Peyer's patch (tissue), 4 donors: ENCODE results near the gene SH3PXD2B. TPM values are rescaled to one million over a fixed set of nuclear protein-coding genes. Genes with fewer than 3 reads are reported as not detected.

Experiments
- DNase-seq, 3 donors: peaks; one replicate each; pipeline ENCODE4 v3.0.0-alpha.2; 2017 to 2019
- H3K27ac ChIP-seq, 4 donors: fragments of 200-600 bp; sonication (generic); one replicate each; pipeline ENCODE4 v1.5.1; 2016 to 2019
- H3K27me3 ChIP-seq, 2 donors: fragments of 200-600 bp; sonication (generic); one replicate each; pipeline ENCODE4 v1.5.1; 2019
- H3K36me3 ChIP-seq, 3 donors: fragments of 200-600 bp; sonication (generic); one replicate each; pipeline ENCODE4 v1.5.1; 2016 to 2019
- H3K4me1 ChIP-seq, 4 donors: fragments of 200-600 bp; sonication (generic); one replicate each; pipeline ENCODE4 v1.5.1; 2016 to 2019
- H3K4me3 ChIP-seq, 4 donors: fragments of 200-600 bp; sonication (generic); 1 replicate in 3 of 4; 2 replicates in 1 of 4; pipeline ENCODE4 v1.5.1; 2016 to 2019; ENCODE audit warnings: mild to moderate bottlenecking in 1 of 4
- H3K9me3 ChIP-seq, 4 donors: fragments of 200-600 bp; sonication (generic); one replicate each; pipeline ENCODE4 v1.5.1; 2016 to 2019; ENCODE audit warnings: mild to moderate bottlenecking in 1 of 4
- CTCF ChIP-seq, 6 experiments: fragments of 450-650 bp in 4 of 6; fragments of 200-600 bp in 2 of 6; sonication (generic) in 1 of 6; IDR thresholded peaks; one replicate each; pipeline ENCODE4 v1.5.1; 2017 to 2019; ENCODE audit warnings: antibody characterized with exemption in 6 of 6, mild to moderate bottlenecking in 3 of 6, moderate library complexity in 1 of 6
- POLR2A ChIP-seq, 2 donors: fragments of 450-650 bp; IDR thresholded peaks; one replicate each; pipeline ENCODE4 v1.5.1; 2017; ENCODE audit warnings: antibody characterized with exemption in 2 of 2, mild to moderate bottlenecking in 2 of 2, moderate library complexity in 2 of 2
- total RNA-seq, 4 donors: library from RNA; depleted of rRNA; stranded (reverse); fragments of >200 nt; gene quantifications; one replicate each; pipeline ENCODE4 v1.1.0, GENCODE V29; 2016

SH3PXD2B gene
- total RNA-seq, 4 donors from 2014 or later: 5.8 to 26.4 (median 11.7) TPM

- no peaks in the 10 kb centered on the region for H3K27me3 ChIP-seq
- no peak overlapping the region for H3K27ac ChIP-seq
- TF ChIP-seq POLR2A (IDR thresholded peaks at IDR 0.05): no peak
- TF ChIP-seq CTCF (IDR thresholded peaks at IDR 0.05): no peak
- H3K4me1 ChIP-seq: no peaks in the 10 kb centered on the region
- H3K9me3 ChIP-seq: no peaks in the 10 kb centered on the region
- no peaks in the 10 kb centered on the region for H3K36me3 ChIP-seq
- no peak overlapping the region for H3K4me3 ChIP-seq
- peak in 1 of 3 donors; percentile 42 for DNase-seq
Observed at GRCh38 chr5:172488221-172488620, 33.9 kb upstream of the SH3PXD2B start.

- H3K27ac ChIP-seq: no peak overlapping the region
Observed at GRCh38 chr5:172487671-172488070, 33.3 kb upstream of the SH3PXD2B start.

GRCh38 chr5:172486912-172487311 is 32.6 kb upstream of the SH3PXD2B start:
- DNase-seq: no peak
- Histone ChIP-seq H3K9me3 (no peaks in the 10 kb centered on the region), H3K27ac (no peak overlapping the region), H3K4me3 (no peak overlapping the region), H3K4me1 (no peaks in the 10 kb centered on the region), H3K27me3 (no peaks in the 10 kb centered on the region), H3K36me3 (no peaks in the 10 kb centered on the region)
- TF ChIP-seq POLR2A (IDR thresholded peaks at IDR 0.05) (no peak), CTCF (IDR thresholded peaks at IDR 0.05) (no peak)

More at GRCh38 chr5:172487671-172488070, 33.3 kb upstream of the SH3PXD2B start:
- Histone ChIP-seq H3K27me3 (no peaks in the 10 kb centered on the region), H3K9me3 (no peaks in the 10 kb centered on the region), H3K4me3 (no peak overlapping the region), H3K4me1 (no peaks in the 10 kb centered on the region), H3K36me3 (no peaks in the 10 kb centered on the region)
- DNase-seq: peak in 1 of 3 donors; percentile 9
- TF ChIP-seq POLR2A (IDR thresholded peaks at IDR 0.05) (no peak), CTCF (IDR thresholded peaks at IDR 0.05) (no peak)

- Histone ChIP-seq H3K36me3 (no peaks in the 10 kb centered on the region), H3K27me3 (no peaks in the 10 kb centered on the region), H3K4me1 (no peaks in the 10 kb centered on the region), H3K27ac (no peak overlapping the region), H3K4me3 (no peak overlapping the region), H3K9me3 (no peaks in the 10 kb centered on the region)
- DNase-seq: no peak
- TF ChIP-seq CTCF (IDR thresholded peaks at IDR 0.05) (no peak), POLR2A (IDR thresholded peaks at IDR 0.05) (no peak)
Observed at GRCh38 chr5:172486451-172486850, 32.1 kb upstream of the SH3PXD2B start.

- Histone ChIP-seq H3K27me3 (no peaks in the 10 kb centered on the region), H3K36me3 (no peaks in the 10 kb centered on the region), H3K9me3 (no peaks in the 10 kb centered on the region), H3K4me1 (no peaks in the 10 kb centered on the region), H3K4me3 (no peak overlapping the region), H3K27ac (no peak overlapping the region)
- no peak for DNase-seq
- TF ChIP-seq CTCF (IDR thresholded peaks at IDR 0.05): no peak
- TF ChIP-seq POLR2A (IDR thresholded peaks at IDR 0.05): no peak
Observed at GRCh38 chr5:172485511-172486202, 31.3 kb upstream of the SH3PXD2B start.
